Fibroblast of pulmonary artery (primary cell): ENCODE results near the gene ARID4B.
"Not testable (repeated sequence)": the region's sequence is repeated elsewhere in the genome, so short reads cannot be mapped to it uniquely, and the experiment has no call there.

Experiments
- DNase-seq: peaks from one replicate; pipeline ENCODE4 v3.0.0-alpha.2; 2010; ENCODE audit warnings: low read depth
- H3K4me3 ChIP-seq: replicated peaks from 2 replicates; pipeline ENCODE4 v1.5.1; 2011; ENCODE audit warnings: low read depth, mild to moderate bottlenecking, control low read depth, low read length, moderate library complexity
- CTCF ChIP-seq: IDR thresholded peaks from 2 replicates; pipeline ENCODE4 v1.5.1; 2011; ENCODE audit warnings: mild to moderate bottlenecking, control low read depth, low read length, inconsistent platforms; ENCODE audit errors: missing control alignments

The ARID4B gene

GRCh38 chr1:235160957-235161684 lies 166.9 kb downstream of the ARID4B start, which contains the start of gene RBM34:
Gene RBM34, minus strand, starts transcription at chr1:235161250. Its CDS starts 24 bp downstream, at chr1:235161226.
- peak; percentile 89 for DNase-seq
- peak; percentile 8 for TF ChIP-seq CTCF
- peak within 1 kb of the TSS; percentile 96 for H3K4me3 ChIP-seq

- no peak for TF ChIP-seq CTCF
- DNase-seq, result peak; percentile 69
- H3K4me3 ChIP-seq, result peak overlapping the region; percentile 96
These were observed 167.5 kb downstream of the ARID4B start for GRCh38 chr1:235160383-235160956.

GRCh38 chr1:235159930-235160329 lies 168.0 kb downstream of the ARID4B start:
- not testable (repeated sequence) for DNase-seq
- peak overlapping the region; percentile 96 for H3K4me3 ChIP-seq

GRCh38 chr1:235159284-235159683 lies 168.7 kb downstream of the ARID4B start:
- DNase-seq, H3K4me3 ChIP-seq: not testable (repeated sequence)

GRCh38 chr1:235158680-235159079 lies 169.3 kb downstream of the ARID4B start:
- no peak for DNase-seq
- H3K4me3 ChIP-seq, result no peak overlapping the region
- no peak for TF ChIP-seq CTCF

GRCh38 chr1:235157150-235157549 lies 170.8 kb downstream of the ARID4B start:
- no peak for DNase-seq
- TF ChIP-seq CTCF, result no peak
- H3K4me3 ChIP-seq, result no peak overlapping the region

- TF ChIP-seq CTCF, result no peak
- DNase-seq, result no peak
- H3K4me3 ChIP-seq, result no peak overlapping the region
These were observed 171.2 kb downstream of the ARID4B start for GRCh38 chr1:235156740-235157139.

GRCh38 chr1:235156265-235156664 lies 171.7 kb downstream of the ARID4B start:
- TF ChIP-seq CTCF, result no peak
- DNase-seq, result no peak
- no peak overlapping the region for H3K4me3 ChIP-seq
